ENCODE data around the gene OR9Q1.
"Not testable (repeated sequence)": the region's sequence is repeated elsewhere in the genome, so short reads cannot be mapped to it uniquely, and the experiment has no call there.

OR9Q1 gene

GRCh38 chr11:58023435-58023931, at the start of gene OR9Q1:
TSS of gene OR9Q1 (plus strand) at chr11:58023881. CDS start at chr11:58179445, 155,564 bp downstream.
- DNase-seq: no peak

- DNase-seq: no peak
These were observed 49.5 kb upstream of the OR9Q1 start for GRCh38 chr11:57974132-57974531.

GRCh38 chr11:57974848-57975601, 48.7 kb upstream of the OR9Q1 start:
- no peak for DNase-seq

GRCh38 chr11:57977709-57978108, 46.0 kb upstream of the OR9Q1 start:
- no peak for DNase-seq

GRCh38 chr11:57978686-57979531, 44.8 kb upstream of the OR9Q1 start:
- DNase-seq: no peak

GRCh38 chr11:57979532-57980079, 44.1 kb upstream of the OR9Q1 start:
- no peak for DNase-seq

GRCh38 chr11:57980201-57980600, 43.5 kb upstream of the OR9Q1 start:
- DNase-seq: no peak

GRCh38 chr11:57981536-57981935, 42.1 kb upstream of the OR9Q1 start:
- DNase-seq: no peak

- no peak for DNase-seq
These were observed 40.9 kb upstream of the OR9Q1 start for GRCh38 chr11:57982776-57983175.

- no peak for DNase-seq
These were observed 40.5 kb upstream of the OR9Q1 start for GRCh38 chr11:57983191-57983590.

GRCh38 chr11:57999523-57999922, 24.2 kb upstream of the OR9Q1 start:
- not testable (repeated sequence) for DNase-seq

GRCh38 chr11:58000021-58000420, 23.7 kb upstream of the OR9Q1 start:
- DNase-seq: not testable (repeated sequence)

GRCh38 chr11:58000699-58001098, 23.0 kb upstream of the OR9Q1 start:
- no peak for DNase-seq

GRCh38 chr11:58003036-58003435, 20.6 kb upstream of the OR9Q1 start:
- DNase-seq: no peak

GRCh38 chr11:58003591-58003990, 20.1 kb upstream of the OR9Q1 start:
- no peak for DNase-seq

- no peak for DNase-seq
These were observed 19.0 kb upstream of the OR9Q1 start for GRCh38 chr11:58004664-58005063.

- DNase-seq: no peak
These were observed 16.7 kb upstream of the OR9Q1 start for GRCh38 chr11:58006940-58007339.

GRCh38 chr11:58011771-58012170, 11.9 kb upstream of the OR9Q1 start:
- DNase-seq: no peak

- DNase-seq: no peak
These were observed 965 bp downstream of the OR9Q1 start for GRCh38 chr11:58024601-58025091.

- DNase-seq: peak in 1 of 2 experiments; percentile 0
These were observed 3.7 kb downstream of the OR9Q1 start for GRCh38 chr11:58027341-58027740.

- no peak for DNase-seq
These were observed 5.2 kb downstream of the OR9Q1 start for GRCh38 chr11:58028687-58029411.

GRCh38 chr11:58030653-58031052, 7.0 kb downstream of the OR9Q1 start, which contains the start of gene OR6Q1:
TSS of gene OR6Q1 (plus strand) at chr11:58030953. CDS start at chr11:58030953, 0 bp downstream.
- DNase-seq: no peak

GRCh38 chr11:58034471-58034870, 10.8 kb downstream of the OR9Q1 start:
- DNase-seq: no peak
